Measurements from ENCODE around the gene UBXN7. TPM values are rescaled to one million over a fixed set of nuclear protein-coding genes. Genes with fewer than 3 reads are reported as not detected.
A peak's percentile ranks its signal among the peaks of the same experiment; 100 is the strongest.

Gene UBXN7
- total RNA-seq, 1 experiment from 2014 or later, result 62.7 TPM

DNA sequence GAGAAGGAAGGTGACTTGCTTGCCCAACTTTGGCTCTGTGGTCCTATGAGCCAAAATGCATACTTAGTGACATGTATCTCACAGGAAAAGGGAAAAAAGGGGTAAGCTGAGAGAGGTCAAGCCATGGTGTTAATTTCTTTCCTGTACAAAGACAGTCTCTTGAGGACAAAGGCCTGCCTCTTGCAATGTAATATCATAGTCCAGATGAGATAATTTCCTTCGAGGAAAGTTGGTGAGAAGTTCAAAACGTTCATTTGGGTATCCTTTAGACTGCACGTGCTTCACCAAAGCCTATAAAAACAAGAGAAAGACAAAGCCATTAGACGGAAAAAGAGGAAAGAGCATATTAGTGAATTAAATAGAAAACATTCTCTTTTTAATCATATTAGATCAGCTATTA lies 75.7 kb downstream of the UBXN7 start:
- no peak overlapping the region for H3K4me3 Mint-ChIP-seq (ENCODE audit: unreplicated experiment)
- no peak overlapping the region for H3K27ac Mint-ChIP-seq (ENCODE audit: unreplicated experiment)
- no peak overlapping the region for H3K4me3 ChIP-seq (ENCODE audit: low read depth, low read length)
- H3K4me1 ChIP-seq, result no peaks in the 10 kb centered on the region
- H3K9me3 Mint-ChIP-seq (ENCODE audit: unreplicated experiment), result no peaks in the 10 kb centered on the region
- intact Hi-C loops (cut with micrococcal nuclease; ENCODE audit: unreplicated experiment), result no loop called here
- H3K36me3 Mint-ChIP-seq (ENCODE audit: insufficient read depth, unreplicated experiment), result peaks cover 77% of the 10 kb centered on the region
- no peaks in the 10 kb centered on the region for H3K9me3 ChIP-seq
- BruUV-seq (replicated peaks), result no TSS peak
- CTCF ChIA-PET, result no interaction called here
- TF ChIP-seq, protein P1, sequence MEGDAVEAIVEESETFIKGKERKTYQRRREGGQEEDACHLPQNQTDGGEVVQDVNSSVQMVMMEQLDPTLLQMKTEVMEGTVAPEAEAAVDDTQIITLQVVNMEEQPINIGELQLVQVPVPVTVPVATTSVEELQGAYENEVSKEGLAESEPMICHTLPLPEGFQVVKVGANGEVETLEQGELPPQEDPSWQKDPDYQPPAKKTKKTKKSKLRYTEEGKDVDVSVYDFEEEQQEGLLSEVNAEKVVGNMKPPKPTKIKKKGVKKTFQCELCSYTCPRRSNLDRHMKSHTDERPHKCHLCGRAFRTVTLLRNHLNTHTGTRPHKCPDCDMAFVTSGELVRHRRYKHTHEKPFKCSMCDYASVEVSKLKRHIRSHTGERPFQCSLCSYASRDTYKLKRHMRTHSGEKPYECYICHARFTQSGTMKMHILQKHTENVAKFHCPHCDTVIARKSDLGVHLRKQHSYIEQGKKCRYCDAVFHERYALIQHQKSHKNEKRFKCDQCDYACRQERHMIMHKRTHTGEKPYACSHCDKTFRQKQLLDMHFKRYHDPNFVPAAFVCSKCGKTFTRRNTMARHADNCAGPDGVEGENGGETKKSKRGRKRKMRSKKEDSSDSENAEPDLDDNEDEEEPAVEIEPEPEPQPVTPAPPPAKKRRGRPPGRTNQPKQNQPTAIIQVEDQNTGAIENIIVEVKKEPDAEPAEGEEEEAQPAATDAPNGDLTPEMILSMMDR (IDR thresholded peaks at IDR 0.05; ENCODE audit: insufficient read depth in 1 of 2, low read depth in 1 of 2, low read length in 1 of 2, severe bottlenecking in 1 of 2, unreplicated experiment in 1 of 2), result no peak
- no peaks in the 10 kb centered on the region for H3K4me1 Mint-ChIP-seq (ENCODE audit: low read depth, unreplicated experiment)
- POLR2A ChIA-PET, result no interaction called here
- H3K27me3 ChIP-seq (replicated peaks; ENCODE audit: control insufficient read depth, insufficient read depth, low read length), result no peaks in the 10 kb centered on the region
- DNase-seq, result no peak
- peaks cover 1% of the 10 kb centered on the region; the same call in 1 of the 2 replicates for H3K36me3 ChIP-seq (ENCODE audit: control insufficient read depth, insufficient read depth, low read length)
- H3K27me3 Mint-ChIP-seq (ENCODE audit: insufficient read depth, unreplicated experiment), result no peaks in the 10 kb centered on the region

DNA sequence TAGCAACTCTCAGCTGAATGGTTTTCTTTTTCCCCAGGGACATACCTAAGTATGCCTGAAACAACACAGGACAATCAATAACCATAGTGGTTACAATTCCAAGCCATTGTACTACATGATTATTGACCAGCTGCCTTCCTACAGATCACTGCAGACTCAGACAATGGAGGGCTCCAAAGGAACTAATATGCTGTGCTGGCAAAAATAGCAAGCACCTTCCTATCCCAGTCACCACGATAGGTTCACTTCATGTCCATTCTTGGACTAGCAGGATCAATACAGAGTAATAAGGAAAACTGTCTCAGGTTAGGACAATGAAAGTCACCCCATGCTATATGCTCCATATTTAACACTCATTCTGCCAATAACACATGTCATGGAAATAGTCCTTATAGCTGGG lies 76.6 kb downstream of the UBXN7 start:
- DNase-seq, result no peak
- Mint-ChIP-seq H3K4me1 (ENCODE audit: low read depth, unreplicated experiment) (no peaks in the 10 kb centered on the region), H3K9me3 (ENCODE audit: unreplicated experiment) (no peaks in the 10 kb centered on the region), H3K36me3 (ENCODE audit: insufficient read depth, unreplicated experiment) (peaks cover 73% of the 10 kb centered on the region), H3K27ac (ENCODE audit: unreplicated experiment) (no peak overlapping the region), H3K27me3 (ENCODE audit: insufficient read depth, unreplicated experiment) (no peaks in the 10 kb centered on the region), H3K4me3 (ENCODE audit: unreplicated experiment) (no peak overlapping the region)
- CTCF ChIA-PET, result no interaction called here
- intact Hi-C loops (cut with micrococcal nuclease; ENCODE audit: unreplicated experiment), result no loop called here
- TF ChIP-seq, protein P1 (IDR thresholded peaks at IDR 0.05; ENCODE audit: insufficient read depth in 1 of 2, low read depth in 1 of 2, low read length in 1 of 2, severe bottlenecking in 1 of 2, unreplicated experiment in 1 of 2), result no peak
- POLR2A ChIA-PET, result no interaction called here
- Histone ChIP-seq H3K4me3 (ENCODE audit: low read depth, low read length) (no peak overlapping the region), H3K4me1 (no peaks in the 10 kb centered on the region), H3K9me3 (no peaks in the 10 kb centered on the region), H3K36me3 (ENCODE audit: control insufficient read depth, insufficient read depth, low read length) (peaks cover 1% of the 10 kb centered on the region; the same call in 1 of the 2 replicates), H3K27me3 (replicated peaks; ENCODE audit: control insufficient read depth, insufficient read depth, low read length) (no peaks in the 10 kb centered on the region)
- BruUV-seq (replicated peaks), result no TSS peak

DNA sequence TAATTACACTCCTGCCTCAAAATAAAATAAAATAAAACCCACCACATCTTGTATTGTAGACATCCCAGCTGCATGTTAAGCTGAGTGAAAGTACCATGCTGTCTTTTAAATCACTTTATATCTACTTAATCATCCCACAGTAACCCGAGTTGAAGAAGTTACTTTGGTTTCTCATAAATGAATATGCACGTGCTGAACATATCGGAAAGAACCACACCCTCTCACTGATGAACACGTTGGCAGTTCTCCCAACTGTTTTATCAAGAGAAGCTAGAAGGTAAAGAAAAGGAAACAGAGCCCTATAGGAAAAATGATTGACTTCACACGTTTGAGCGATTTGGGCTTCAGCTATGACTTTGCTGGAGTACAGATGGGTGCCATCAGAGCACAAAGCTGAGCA lies 78.1 kb downstream of the UBXN7 start:
- peak overlapping the region; percentile 14 for H3K27ac Mint-ChIP-seq (ENCODE audit: unreplicated experiment)
- ChIA-PET POLR2A (no interaction called here), CTCF (interaction anchor here (0.6 kb wide), 1 partner anchor 18 kb away, joined by 3 read pairs; no protein-coding TSS in a partner anchor)
- Histone ChIP-seq H3K4me3 (ENCODE audit: low read depth, low read length) (no peak overlapping the region), H3K4me1 (no peaks in the 10 kb centered on the region), H3K36me3 (ENCODE audit: control insufficient read depth, insufficient read depth, low read length) (peaks cover 1% of the 10 kb centered on the region; the same call in 1 of the 2 replicates), H3K27me3 (replicated peaks; ENCODE audit: control insufficient read depth, insufficient read depth, low read length) (no peaks in the 10 kb centered on the region), H3K9me3 (no peaks in the 10 kb centered on the region)
- no peaks in the 10 kb centered on the region for H3K9me3 Mint-ChIP-seq (ENCODE audit: unreplicated experiment)
- H3K27me3 Mint-ChIP-seq (ENCODE audit: insufficient read depth, unreplicated experiment), result no peaks in the 10 kb centered on the region
- peaks cover 65% of the 10 kb centered on the region for H3K36me3 Mint-ChIP-seq (ENCODE audit: insufficient read depth, unreplicated experiment)
- H3K4me1 Mint-ChIP-seq (ENCODE audit: low read depth, unreplicated experiment), result no peaks in the 10 kb centered on the region
- no peak overlapping the region for H3K4me3 Mint-ChIP-seq (ENCODE audit: unreplicated experiment)
- no TSS peak for BruUV-seq (replicated peaks)
- intact Hi-C loops (cut with micrococcal nuclease; ENCODE audit: unreplicated experiment), result no loop called here
- DNase-seq, result no peak
- TF ChIP-seq, protein P1 (IDR thresholded peaks at IDR 0.05; ENCODE audit: insufficient read depth in 1 of 2, low read depth in 1 of 2, low read length in 1 of 2, severe bottlenecking in 1 of 2, unreplicated experiment in 1 of 2), result no peak

All from Caco-2 (cell line).